ENCODE results near the gene DNAI2. TPM values are rescaled to one million over a fixed set of nuclear protein-coding genes. Genes with fewer than 3 reads are reported as not detected.
A peak's percentile ranks its signal among the peaks of the same experiment; 100 is the strongest.

Gene DNAI2
- total and polyA plus RNA-seq, 9 of the 15 experiments (the other 6 are each of a cell fraction or from before 2014, with no cell fraction given): not detected

DNA sequence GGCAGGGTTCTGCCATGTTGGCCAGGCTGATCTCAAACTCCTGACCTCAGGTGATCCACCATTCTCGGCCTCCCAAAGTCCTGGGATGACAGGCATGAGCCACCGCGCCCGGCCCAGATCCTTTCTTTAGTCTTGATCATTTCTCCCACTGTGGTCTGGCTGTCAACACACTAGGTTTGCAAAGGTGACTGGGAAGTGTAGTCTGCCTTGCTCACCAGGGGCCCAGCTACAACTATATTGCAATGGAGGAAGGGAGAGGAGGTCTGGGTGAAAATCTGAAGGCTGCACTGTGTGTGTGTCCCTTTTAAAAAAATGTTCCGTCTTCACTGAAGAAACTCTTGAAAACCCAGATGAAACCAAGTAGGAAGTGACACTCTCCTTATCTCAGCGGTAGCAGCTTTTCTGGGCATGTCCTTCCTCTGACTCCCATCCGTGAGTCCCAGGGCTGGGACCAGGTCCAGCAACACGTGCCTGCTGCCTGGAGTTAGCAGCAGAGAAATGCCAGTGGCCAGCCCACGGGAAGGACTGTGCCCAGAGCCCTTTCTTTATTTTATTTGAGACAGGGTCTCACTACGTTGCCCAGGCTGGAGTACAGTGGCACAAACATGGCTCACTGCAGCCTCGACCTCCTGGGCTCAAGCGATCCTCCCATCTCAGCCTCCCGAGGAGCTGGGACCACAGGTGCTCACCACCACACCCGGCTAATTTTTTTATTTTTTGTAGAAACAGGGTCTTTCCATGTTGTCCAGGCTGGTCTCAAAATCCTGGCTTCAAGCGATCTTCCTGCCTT is 34.1 kb downstream of the DNAI2 start (continued):
- TF ChIP-seq, protein P1, sequence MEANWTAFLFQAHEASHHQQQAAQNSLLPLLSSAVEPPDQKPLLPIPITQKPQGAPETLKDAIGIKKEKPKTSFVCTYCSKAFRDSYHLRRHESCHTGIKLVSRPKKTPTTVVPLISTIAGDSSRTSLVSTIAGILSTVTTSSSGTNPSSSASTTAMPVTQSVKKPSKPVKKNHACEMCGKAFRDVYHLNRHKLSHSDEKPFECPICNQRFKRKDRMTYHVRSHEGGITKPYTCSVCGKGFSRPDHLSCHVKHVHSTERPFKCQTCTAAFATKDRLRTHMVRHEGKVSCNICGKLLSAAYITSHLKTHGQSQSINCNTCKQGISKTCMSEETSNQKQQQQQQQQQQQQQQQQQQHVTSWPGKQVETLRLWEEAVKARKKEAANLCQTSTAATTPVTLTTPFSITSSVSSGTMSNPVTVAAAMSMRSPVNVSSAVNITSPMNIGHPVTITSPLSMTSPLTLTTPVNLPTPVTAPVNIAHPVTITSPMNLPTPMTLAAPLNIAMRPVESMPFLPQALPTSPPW (CRISPR knock-in tag; IDR thresholded peaks at IDR 0.05): no peak; the same call in 1 of the 2 replicates
- TF ChIP-seq DPF2 (IDR thresholded peaks at IDR 0.05): no peak
- no peak for TF ChIP-seq ERF (CRISPR knock-in tag; IDR thresholded peaks at IDR 0.05)
- TF ChIP-seq, protein P2, sequence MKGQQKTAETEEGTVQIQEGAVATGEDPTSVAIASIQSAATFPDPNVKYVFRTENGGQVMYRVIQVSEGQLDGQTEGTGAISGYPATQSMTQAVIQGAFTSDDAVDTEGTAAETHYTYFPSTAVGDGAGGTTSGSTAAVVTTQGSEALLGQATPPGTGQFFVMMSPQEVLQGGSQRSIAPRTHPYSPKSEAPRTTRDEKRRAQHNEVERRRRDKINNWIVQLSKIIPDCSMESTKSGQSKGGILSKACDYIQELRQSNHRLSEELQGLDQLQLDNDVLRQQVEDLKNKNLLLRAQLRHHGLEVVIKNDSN (CRISPR knock-in tag; IDR thresholded peaks at IDR 0.05): peak; percentile 19; the same call in 1 of the 2 replicates
- TF ChIP-seq LCOR (CRISPR knock-in tag; IDR thresholded peaks at IDR 0.05): no peak
- TF ChIP-seq IFI16 (CRISPR knock-in tag; IDR thresholded peaks at IDR 0.05): no peak
- no peak for TF ChIP-seq GABPB1 (CRISPR knock-in tag; IDR thresholded peaks at IDR 0.05)
- TF ChIP-seq NFIC (IDR thresholded peaks at IDR 0.05): 0 out of 2 replicates have a peak, but pooled peaks have one; percentile 41
- TF ChIP-seq SMAD1 (IDR thresholded peaks at IDR 0.05; ENCODE audit: low read depth, low read length, partially characterized antibody): no peak
- no peak for TF ChIP-seq CEBPZ (IDR thresholded peaks at IDR 0.05; ENCODE audit: borderline replicate concordance, low read depth, low read length)
- TF ChIP-seq C11orf30 (IDR thresholded peaks at IDR 0.05; ENCODE audit: low read depth): no peak
- TF ChIP-seq TCF3 (CRISPR knock-in tag; IDR thresholded peaks at IDR 0.05): peak; percentile 66
- no peak for TF ChIP-seq ZBTB49 (CRISPR knock-in tag; IDR thresholded peaks at IDR 0.05; ENCODE audit: borderline replicate concordance)
- TF ChIP-seq MTA3 (IDR thresholded peaks at IDR 0.05; ENCODE audit: borderline replicate concordance): no peak
- TF ChIP-seq ID3 (CRISPR knock-in tag; IDR thresholded peaks at IDR 0.05): no peak
- no peak for TF ChIP-seq ID3 (tag; IDR thresholded peaks at IDR 0.05)
- TF ChIP-seq ZC3H11A (IDR thresholded peaks at IDR 0.05; ENCODE audit: low read depth, low read length): no peak
- no peak for TF ChIP-seq HOMEZ (CRISPR knock-in tag; IDR thresholded peaks at IDR 0.05)

Data from K562 (cell line).